ENCODE data around the gene RTEL1.

DNA sequence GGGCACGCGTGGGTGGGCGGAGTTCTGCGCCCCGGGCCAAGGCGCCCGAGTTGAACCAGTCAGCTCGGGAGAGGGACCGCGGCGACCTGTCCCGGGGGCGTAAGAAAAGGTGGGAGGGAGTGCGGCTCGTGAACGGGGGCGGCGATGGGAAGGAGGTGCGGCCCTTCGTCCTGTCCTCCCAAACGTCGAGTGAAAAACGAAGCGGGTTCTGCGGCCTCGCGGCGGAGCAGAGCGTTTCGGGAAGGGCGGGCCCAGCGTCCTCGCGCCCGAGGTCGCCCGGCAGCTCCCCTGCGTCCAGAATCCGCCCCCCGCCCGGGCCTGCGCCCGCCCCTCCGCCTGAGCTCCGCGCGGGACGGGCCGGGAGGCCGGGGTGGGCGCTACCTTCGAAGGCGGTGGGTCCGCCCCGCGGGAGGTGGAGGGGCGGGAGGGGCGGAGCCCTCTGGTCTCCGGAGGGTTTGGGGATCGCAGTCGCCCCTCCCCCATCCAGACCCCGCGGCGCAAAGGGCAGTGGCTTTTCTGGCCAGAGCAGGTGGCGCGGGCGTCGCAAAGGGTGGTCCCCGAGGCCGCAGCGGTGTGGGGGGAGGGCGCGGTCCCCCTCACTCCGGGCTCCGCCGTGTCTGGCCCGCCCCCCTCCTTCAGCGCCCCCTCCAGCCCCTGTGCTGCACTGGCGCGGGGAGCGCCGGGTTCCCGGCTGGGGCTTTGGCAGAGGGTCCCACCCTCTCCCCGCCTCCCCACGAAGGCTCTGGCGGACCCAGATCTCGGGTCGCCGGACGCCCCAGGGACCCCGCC, 5.7 kb upstream of the RTEL1 start:
- TF ChIP-seq, protein P1, sequence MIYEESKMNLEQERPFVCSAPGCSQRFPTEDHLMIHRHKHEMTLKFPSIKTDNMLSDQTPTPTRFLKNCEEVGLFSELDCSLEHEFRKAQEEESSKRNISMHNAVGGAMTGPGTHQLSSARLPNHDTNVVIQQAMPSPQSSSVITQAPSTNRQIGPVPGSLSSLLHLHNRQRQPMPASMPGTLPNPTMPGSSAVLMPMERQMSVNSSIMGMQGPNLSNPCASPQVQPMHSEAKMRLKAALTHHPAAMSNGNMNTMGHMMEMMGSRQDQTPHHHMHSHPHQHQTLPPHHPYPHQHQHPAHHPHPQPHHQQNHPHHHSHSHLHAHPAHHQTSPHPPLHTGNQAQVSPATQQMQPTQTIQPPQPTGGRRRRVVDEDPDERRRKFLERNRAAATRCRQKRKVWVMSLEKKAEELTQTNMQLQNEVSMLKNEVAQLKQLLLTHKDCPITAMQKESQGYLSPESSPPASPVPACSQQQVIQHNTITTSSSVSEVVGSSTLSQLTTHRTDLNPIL (CRISPR knock-in tag; IDR thresholded peaks at IDR 0.05; ENCODE audit: low read depth), result no peak
- TF ChIP-seq ZC3H10 (CRISPR knock-in tag; IDR thresholded peaks at IDR 0.05), result no peak
- TF ChIP-seq ZFP30 (CRISPR knock-in tag; IDR thresholded peaks at IDR 0.05), result no peak

All from SK-N-SH treated with all-trans-retinoic acid at 6 μM for 48 hours (cell line).